ENCODE measurements around the gene F12.
"Not testable (repeated sequence)": the region's sequence is repeated elsewhere in the genome, so short reads cannot be mapped to it uniquely, and the experiment has no call there.

Gene F12

DNA sequence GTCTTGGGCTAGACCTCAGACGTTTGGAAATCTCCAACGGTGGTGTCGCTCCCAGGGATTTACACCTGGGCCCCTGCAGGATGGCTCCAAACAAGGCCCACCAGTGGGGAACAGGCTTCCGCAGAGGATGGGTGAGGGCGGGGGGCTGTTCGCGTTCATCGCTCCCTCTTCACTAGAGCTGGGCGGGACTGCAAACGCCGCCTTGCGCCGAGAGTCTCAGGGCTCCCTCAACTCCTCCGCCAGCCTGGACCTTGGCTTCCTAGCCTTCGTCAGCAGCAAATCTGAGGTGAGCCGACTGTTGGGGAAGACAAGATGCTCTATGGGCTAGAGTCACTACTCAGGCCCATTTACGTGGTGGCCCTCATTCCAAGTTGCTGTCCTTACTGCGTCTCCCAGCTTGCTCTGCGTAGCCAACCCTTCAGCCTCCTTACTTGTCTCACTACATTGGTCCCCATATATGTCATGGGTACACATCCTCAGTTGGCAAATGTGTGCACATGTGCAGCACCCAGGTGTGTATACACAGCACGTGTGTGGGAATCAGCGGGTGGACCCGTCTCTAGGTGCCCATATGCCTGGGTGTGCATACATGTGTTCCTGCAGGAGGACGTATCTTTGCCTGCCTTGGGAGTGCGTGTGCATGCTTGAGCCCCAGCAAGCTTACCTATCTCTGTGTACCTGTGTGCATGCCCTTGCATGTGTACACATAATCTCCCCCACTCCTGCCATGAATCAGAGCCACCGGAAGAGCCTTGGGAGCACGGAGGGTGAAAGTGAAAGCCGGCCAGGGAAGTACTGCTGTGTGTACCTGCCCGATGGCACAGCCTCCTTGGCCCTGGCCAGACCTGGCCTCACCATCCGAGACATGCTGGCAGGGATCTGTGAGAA lies 41.1 kb downstream of the F12 start:
- DNase-seq = no peak

DNA sequence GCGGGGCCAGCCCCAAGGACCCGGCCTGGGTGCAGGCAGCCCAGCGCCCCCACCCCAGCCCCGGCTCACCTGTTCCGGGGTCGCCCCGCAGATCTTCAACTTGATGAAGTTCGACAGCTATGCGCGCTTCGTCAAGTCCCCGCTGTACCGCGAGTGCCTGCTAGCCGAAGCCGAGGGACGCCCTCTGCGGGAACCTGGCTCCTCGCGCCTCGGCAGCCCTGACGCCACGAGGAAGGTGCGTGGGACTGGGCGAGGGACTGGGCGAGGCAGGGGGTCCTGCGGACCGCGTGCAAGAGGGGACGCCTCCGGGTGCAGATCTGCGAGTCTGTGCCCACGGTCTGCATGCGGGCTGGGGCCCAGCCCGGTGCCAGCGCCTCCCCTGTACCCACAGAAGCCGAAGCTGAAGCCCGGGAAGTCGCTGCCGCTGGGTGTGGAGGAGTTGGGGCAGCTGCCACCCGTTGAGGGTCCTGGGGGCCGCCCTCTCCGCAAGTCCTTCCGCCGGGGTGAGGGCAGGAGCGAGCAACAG lies 42.0 kb downstream of the F12 start:
- DNase-seq = no peak

DNA sequence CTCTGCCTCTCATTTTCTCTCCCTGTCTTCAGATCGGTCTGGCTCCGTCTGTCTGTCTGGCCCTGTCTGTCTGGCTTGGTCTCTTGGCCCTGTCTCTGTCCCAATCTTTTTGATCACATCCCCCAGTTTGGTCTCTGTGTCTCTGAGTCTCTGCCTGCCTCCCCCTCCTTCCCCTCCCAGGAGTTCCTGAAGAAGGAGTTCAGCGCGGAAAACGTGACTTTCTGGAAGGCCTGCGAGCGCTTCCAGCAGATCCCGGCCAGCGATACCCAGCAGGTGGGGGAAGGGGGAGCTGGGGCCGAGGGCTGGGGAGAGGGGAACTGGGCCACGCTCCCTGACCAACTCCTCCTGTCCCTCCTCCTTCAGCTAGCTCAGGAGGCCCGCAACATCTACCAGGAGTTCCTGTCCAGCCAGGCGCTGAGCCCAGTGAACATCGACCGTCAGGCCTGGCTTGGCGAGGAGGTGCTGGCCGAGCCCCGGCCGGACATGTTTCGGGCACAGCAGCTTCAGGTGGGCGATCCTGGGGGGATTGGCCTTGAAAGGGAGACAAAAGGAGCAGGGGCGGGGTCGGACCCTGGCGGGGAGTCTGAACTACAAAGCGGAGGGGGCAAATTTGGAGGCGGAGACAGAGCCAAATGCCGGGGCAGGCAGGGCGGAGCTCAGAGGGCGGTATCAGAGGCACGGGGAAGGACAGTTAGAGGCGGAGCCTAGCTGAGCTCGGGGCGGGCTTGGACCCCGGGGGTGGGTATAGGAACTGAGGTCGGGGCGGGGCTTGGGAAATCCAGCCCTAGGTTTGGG lies 42.6 kb downstream of the F12 start:
- no peak for DNase-seq

DNA sequence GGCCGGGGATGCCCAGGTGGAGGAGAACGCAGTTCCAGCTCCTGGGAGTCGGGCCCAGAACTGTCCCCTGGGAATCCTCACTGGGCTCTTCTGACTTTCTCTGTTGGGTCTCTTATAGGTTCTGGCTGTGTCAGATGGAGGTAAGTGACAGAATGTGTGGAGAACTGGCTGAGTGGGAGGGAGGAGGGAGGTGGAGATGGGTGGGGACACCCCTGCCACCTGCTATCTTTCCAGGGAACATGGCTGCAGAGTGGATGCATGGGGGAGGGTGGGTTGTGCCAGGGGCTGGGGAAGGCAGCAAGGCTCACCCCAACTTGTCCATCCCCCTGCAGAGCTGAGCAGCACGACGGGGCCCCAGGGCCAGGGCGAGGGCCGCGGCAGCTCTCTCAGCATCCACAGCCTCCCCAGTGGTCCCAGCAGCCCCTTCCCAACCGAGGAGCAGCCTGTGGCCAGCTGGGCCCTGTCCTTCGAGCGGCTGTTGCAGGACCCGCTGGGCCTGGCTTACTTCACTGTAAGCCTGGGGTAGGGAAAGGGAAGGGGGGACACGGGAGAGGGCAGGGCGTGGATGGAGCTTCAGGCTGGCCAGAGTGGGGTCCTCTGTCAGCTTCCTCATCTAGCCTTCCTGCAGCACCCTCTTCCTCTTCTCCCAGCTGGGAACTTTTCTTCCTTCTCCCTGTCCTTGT lies 43.4 kb downstream of the F12 start:
- no peak for DNase-seq

DNA sequence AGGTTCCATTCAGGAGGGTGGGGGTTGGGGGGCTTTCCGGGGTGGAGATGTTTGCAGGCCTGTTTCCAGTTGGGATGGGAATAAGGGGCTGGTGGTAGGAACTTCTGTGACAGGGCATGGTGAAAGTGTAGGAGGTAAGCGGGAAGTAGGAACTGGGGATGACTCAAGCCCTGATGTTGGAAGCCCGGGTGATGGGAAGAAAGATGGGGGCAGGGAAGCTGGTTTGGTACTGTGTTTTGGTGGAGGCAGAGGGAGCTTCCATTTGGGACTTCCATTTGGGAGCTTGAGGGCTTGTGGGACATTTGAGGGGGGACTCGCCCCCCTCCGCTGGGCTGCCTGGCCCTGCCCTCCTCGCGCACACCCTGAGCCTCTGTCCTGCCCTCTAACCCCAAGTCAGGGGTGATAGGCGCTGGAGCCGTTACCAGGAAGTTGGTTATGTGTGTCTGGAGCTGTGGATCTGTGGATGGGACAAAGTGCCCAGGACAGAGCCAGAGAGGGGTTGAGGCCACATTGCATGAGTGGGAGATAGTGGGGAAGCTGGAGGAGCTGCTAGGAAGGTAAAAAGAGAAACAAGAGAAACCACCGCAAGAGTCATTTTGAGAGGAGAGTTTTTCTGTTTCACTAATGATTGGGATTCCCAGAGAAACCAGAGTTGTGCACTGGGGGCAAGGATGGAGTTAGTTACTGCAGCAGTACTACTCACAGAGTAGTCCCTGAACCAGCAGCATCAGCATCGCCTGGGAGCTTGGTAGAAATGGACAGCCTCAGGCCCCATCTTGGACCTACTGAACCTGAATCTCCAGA lies 45.0 kb downstream of the F12 start:
- peak in 1 of 5 experiments; percentile 64 for DNase-seq

DNA sequence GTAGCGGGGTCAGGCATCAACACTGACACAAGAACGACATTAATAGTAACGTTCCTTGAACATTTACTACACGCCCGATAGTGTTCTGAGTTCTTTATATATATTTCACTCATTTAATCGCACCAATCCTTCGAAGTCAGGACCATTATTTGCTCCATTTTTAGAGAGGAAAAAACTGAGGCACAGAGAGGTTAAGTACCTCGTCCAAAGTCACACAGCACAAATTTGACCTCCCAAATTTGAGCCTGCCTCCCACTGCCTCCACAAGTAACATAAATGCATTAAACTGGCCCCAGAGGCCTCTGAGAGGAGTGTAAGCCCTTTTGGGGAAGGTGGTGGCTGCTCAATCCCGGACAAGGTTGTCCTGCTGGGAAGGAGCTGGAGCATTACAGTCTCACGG lies 45.8 kb downstream of the F12 start:
- no peak for DNase-seq

DNA sequence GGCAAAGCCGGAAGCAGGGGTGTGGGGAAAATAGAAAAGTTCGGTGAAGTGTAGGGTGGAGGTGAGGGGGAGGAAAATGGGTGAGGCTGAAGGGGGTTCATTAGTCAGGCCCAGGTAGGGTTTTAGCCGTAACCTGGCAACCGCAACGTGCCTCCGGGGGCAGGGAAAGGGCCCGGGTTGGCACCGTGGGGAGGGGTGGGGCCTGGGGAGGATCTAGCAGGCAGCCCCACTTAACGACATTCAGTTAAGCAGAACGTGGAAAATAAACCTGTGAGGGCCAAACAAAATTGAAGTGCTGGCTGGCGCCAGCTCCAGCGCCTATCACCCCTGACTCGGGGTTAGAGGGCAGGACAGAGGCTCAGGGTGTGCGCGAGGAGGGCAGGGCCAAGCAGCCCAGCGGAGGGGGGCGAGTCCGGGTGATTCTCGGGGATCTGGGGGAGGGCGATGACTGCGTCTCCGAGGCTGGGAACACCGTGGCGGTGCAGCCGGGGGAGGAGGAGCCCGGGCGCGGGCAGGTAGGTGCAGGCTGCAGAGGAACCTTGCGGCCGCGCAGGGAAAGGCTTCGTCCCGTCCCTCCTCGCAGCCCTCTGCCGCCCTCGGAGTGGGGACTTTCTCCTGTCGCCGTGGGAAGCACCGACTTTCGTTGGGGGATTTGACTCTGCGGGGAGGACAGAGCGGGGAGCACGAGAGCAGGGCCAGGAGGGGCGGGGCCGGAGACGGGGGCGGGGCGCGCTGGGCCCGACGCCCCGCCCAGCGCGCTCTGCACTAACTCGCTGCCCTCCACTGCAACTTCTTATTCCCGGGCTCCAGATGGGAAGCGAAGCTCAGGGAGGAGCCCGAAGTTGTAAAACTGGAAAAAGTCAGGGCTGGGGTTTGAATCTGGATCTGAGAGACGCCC lies 46.5 kb downstream of the F12 start:
- DNase-seq = peak; percentile 51 to 65 (median 61)

DNA sequence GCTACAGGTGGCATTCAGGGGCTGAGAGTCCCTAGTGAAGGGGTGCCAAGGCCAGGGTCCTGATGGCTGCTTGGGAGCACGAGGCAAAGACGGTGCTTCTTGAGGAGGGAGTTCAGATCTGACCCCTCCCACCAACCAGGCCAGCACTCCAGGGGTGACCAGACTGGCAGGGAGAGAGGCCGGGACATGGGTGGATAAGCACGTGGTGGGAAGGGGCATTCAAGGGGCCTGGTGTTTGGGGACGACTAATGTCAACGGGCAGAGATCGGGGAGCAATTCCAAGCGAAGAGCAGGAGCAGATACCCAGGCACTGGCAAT lies 47.1 kb downstream of the F12 start:
- DNase-seq = no peak

DNA sequence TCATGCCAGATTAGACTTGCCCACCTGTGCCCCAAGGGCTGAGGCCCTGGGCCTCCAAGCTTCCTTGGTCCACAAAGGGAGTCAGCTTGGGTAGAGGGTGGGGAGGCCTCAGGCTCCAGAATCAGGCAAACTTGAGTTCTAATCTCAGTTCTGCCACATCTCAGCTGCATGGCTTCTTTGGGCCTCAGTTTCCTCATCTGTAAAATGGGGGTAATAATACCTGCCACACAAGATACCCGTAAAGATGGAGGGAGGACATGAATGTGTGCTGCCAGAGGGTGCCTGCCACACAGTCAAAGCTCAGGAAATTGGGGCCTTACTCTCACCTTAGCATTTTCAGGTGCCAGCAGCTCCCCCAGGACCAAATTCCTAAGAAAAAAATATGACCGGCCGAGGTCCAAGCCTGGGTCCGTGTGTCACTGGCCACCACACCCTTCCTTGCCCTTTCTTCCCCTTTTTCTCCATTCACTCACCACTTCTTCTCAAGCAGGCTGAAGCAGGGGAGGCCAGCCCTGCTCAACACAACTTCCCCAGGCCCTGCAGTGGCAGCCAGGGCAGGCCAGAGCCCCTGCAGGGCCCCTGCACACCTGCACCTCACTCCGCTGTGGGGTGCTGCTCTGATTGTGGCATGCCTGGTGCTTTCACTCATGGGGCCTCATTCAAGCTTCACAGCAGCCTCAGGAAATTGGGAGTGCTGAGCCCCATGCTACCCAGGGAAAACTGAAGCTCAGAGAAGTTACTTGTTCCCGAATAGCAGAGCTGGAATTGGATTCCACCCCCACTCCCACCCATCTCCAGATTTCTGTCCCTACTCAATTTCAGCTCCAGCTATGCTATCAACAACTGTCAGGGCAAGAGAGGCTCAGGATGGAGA lies 47.7 kb downstream of the F12 start:
- no peak for DNase-seq

DNA sequence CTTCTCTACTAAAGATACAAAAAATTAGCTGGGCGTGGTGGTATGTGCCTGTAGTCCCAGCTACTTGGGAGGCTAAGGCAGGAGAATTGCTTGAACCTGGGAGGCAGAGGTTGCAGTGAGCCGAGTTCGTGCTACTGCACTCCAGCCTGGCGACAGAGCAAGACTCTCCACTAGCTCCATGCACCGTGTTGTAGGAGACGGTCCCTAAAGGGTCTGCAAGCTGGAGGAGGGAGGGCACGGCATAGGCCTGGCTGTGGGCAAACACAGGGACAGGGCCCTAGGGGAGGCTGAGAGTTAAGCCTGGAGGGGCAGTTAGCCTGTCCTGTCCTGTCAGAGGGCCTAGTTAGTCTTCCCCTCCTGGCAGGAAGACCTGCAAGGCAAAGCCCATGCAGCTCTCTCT lies 48.6 kb downstream of the F12 start:
- DNase-seq = not testable (repeated sequence)

DNA sequence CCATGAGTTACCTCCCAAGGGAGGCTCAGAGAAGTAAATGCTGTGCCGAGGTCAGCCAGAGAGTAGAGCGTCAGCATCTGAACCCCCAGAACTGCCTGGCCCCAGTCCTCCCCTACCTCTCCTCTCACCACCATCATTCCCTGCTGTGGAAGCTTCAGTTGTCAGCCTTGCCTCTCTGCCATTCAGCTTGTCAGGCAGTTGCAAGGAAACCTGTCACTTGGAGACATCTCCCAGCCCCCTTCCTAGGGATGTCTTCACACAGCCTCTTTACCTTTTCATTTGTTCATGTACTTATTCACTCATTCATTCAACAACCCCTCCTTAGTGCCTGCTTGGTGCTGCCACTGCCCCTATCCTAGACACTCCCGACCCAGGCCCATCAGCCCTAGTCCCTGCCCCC lies 49.5 kb downstream of the F12 start:
- DNase-seq = no peak

DNA sequence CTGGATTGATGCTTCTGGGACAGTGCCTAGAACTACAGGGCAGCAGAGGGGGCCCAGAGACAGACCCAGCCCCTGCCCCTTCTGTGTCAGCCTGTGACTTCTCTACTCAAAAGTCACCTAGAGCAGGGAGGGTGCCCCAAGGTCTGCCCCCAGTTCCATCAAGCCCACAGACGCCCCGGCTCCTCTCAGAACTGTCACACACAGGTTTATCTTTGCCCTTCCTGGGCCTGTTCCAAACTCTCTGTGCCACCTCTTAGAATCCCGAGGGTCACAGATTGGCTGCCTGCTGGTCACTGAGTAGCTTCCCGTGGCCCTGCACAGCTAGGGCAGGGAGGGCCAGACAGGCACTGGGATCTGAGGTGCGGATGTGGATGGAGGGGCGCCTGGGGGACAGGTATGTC lies 49.9 kb downstream of the F12 start:
- DNase-seq = no peak

DNA sequence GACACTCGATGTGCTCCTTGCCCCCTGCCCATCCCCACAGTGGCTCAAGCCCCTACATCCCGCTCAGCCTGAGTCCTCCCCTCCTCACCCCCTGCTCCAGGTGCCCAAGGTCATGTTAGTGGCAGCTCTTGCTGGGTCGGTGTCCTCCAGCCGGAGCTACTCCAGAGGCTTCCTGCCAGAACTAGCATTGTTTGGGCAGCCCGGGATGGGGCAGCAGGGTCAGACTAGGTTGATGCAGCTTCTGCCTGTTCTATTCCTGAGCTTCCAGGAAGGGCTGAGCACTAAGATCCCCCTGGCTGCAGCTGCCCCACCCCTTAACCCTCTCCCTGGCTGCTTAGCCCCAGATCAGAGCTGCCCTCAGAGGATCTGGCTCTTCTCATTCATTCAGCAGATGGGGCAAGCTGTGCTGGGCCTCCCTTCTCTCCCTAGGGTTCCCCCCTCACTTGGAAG lies 51.0 kb downstream of the F12 start:
- DNase-seq = no peak

DNA sequence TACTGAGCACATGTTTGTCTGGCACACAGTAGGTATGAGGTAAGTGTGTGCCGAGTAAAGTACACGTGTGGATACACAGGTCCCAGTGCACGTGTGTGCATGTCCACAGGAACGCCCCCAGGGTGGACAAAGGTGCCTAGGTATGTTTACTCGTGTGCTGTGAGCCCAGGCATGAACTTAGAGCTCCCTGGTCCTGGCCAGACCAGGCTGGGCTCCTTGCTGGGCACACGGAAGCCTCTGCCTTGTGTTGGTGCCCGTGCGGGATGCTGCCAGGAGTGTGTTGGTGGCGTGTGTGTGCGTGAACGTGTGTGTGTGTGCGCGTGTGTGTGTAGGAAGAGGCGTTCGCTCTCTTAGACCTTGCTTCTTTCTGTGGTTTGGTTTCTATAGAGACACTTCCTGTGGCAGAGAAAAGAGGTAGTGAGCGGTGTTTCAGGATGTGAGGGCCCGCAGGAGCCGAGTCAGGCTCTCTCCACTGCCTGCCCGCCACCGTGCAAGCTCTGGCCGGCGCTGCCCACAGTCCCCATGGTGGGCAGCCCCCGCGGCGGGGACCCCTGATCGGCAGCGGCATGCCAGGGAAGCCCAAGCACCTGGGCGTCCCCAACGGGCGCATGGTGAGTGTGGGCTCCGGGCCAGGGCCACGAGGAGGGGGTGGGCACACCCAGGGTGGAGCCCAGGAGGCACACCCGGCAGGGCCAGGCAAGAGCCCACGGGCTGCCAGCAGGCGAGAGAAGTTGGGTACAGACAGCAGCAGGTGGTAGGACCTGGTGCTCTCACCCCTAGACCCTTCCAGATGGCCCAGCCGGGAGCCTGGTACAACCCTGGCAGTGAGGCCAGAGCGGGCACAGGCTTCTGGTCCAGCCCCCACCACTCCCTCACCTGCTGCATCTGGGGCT lies 51.7 kb downstream of the F12 start, which contains the start of gene RGS14:
TSS of gene RGS14 (plus strand) at position 466 of the 893 bp plus-strand sequence. CDS start at position 567, 101 bp downstream.
- DNase-seq = peak; percentile 25 to 96 (median 57)

DNA sequence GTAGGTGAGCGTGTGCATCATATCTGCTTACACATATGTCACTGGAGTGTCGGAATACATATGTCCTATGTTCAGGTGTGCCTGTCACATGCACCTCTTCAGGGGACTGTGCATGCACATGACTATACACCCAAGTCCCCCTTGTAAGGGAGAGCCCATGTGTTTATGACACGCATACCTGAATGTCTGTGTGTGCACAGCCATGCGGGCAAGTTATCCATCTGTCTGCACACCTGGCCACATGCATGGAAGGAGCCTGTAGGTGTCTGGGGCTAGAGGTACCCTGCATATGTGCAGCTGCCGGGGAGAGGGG lies 52.3 kb downstream of the F12 start:
- no peak for DNase-seq

DNA sequence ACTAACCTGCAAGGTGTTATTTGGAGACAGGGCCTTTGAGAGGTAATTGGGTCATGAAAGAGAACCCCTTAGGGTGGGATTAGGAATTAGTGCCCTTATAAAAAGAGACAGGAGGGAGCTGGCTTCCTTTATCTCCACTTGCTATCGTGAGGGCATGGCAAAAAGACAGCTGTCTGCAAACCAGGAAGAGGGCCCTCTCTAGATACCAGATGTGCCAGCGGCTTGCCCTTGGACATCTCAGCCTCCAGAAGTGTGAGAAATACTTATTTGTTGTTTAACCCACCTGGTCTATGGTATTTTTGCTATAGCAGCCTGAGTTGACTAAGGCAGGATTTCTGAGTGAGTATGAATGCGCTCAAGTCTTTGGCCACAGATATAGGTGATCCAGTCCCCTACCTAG lies 52.6 kb downstream of the F12 start:
- no peak for DNase-seq

DNA sequence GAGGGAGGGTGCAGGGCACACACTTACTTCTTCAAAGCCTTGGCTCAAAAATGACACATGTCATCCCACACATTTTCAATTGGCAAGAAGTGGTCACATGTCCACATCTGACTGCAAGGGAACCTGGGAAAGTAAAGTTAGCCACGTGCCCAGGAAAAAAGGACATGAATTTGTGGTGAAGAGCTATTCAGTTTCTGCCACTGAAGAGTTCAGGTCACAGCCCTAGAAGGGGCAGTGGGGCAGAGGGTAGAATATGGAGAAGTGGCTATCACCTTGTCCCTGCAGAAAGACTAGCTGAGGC lies 53.5 kb downstream of the F12 start:
- DNase-seq = no peak

DNA sequence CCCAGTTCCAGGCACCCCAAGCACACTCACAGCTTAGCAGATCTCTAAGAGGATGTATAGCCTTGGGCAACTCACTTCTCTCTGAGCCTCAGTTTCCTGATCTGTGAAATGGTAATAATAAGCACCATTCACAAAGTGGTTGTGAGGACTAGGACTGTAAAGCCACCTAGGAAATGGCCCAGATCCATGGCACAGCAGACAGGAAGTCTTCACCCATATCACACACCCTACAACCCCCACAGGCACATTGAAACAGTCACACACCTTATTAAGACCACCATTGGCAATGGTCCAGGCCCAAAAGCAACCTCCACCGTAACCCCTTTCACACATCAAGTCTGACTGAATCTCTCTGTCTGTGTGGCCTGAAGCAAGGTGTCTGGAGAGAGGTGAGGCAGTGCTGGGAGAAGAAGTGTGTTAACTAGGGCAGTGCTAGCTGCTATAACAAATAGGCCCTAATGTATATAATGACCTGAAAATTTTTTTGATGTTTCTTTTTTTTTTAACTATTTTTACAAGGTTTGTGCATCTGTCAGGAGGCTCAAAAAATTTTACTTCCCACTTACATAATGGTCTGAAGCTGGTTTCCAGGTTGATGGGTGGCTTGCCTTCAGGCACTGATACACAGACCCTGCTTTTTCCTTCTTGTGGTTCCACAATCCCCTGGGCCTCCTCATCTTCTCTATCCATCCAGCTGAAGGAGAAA lies 54.0 kb downstream of the F12 start:
- no peak for DNase-seq

DNA sequence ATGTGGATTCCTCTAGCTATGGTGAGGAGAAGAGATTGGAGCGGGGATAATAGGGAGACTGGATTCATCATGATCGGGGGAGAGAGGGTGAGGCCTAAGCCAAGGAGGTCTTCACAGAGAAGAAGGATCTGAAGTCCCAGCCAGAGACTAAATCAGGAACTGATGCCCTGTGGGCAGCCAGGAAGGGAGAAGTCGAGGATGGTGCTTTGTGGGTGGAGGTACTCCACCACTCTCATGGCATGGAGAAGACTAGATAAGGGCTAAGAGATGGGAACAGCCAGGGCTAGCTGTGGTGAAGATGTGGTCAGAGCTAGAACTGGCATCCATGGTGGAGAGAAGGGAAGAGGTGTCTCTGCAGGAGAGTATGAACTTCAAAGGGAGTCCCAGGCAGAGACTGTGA lies 54.7 kb downstream of the F12 start:
- DNase-seq = no peak

Data from T-helper 2 cell (primary cell).